BJ (cell line): Measurements from ENCODE around the gene MRPS5. TPM values are rescaled to one million over a fixed set of nuclear protein-coding genes. Genes with fewer than 3 reads are reported as not detected.

Experiments used
- CTCF ChIA-PET: fragments of 350-600 bp; formaldehyde crosslinking; extraction: SDS; loops from one replicate; lab custom pipeline; 2021; ENCODE audit warnings: antibody characterized with exemption, inconsistent platforms; lab: Yijun Ruan, JAX
- POLR2A ChIA-PET: fragments of 300-600 bp; sonication (Branson Sonifier 250); formaldehyde crosslinking; extraction: SDS; loops from one replicate; lab custom pipeline; 2021; ENCODE audit warnings: antibody characterized with exemption; lab: Charles Lee
- DNase-seq: peaks from one replicate; pipeline ENCODE4 v3.0.0-alpha.2; 2011; ENCODE audit warnings: low read depth
- H3K27me3 ChIP-seq: 2 replicates; pipeline ENCODE4 v1.6.0; 2011; ENCODE audit warnings: low read length; ENCODE audit not compliant: control insufficient read depth, insufficient read depth
- H3K36me3 ChIP-seq: 2 replicates; pipeline ENCODE4 v1.5.1; 2011; ENCODE audit warnings: low read length; ENCODE audit not compliant: control insufficient read depth, insufficient read depth
- H3K4me3 ChIP-seq: 2 replicates; pipeline ENCODE4 v1.5.1; 2011; ENCODE audit warnings: low read depth, mild to moderate bottlenecking, control low read depth, low read length
- polyA plus RNA-seq: library from polyadenylated mRNA; depleted of rRNA; stranded (reverse); fragments of >200 nt; gene quantifications from 2 replicates; pipeline ENCODE4 v1.2.3, GENCODE V29; 2011
- TF ChIP-seq, protein P1 (sequence below): IDR thresholded peaks from 2 replicates; pipeline ENCODE4 v1.5.1; 2011; ENCODE audit warnings: low read depth, mild to moderate bottlenecking, control low read depth, inconsistent platforms, low read length, moderate library complexity; ENCODE audit not compliant: insufficient read depth

The MRPS5 gene
- polyA plus RNA-seq, 1 experiment: 38.3 TPM

DNA sequence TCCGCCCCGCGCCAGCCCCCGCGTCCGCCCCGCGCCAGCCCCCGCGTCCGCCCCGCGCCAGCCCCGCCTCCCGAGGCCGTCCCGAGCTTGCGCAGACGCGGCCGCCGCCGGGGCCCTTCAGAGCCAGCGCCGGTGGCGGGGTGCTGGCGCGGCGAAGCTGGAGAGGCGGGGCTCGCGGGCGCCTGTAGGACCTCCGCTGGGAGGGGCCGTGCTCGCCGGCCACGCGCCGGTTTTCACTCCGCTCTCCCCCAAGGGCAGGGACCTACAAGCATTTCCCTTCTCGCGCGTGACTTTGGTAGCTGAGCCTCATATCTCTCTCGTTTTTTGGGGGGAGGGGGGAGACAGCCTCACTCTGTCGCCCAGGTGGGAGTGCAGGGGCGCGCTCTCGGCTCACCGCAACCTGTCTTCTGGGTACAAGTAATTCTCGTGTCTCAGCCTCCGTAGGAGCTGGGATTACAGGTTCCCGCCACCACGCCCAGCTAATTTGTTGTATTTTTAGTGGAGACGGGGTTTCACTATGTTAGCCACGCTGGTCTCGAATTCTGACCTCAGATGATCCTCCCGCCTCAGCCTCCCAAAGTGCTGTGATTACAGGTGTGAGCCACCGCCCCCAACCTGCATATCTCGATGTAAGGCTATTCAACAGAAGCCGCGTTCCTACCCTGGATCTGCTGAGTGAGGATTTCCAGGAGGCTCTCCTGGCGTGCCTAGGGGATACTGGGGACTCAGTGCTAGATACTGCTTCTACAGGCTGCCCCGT, 38.3 kb upstream of the MRPS5 start, which contains the start of gene ZNF514:
ZNF514 (minus strand) TSS at position 159 of the 760 bp plus-strand sequence. CDS start 6,595 bp downstream, outside the sequence.
- H3K27me3 ChIP-seq: no peaks in the 10 kb centered on the region
- ChIA-PET POLR2A (no interaction called here), CTCF (interaction anchor here (0.9 to 1.1 kb wide), 2 partner anchors 38 to 42 kb away, joined by 3 to 4 read pairs; partner anchors contain the start of gene MRPS5)
- peak within 1 kb of the TSS; percentile 75 for H3K4me3 ChIP-seq
- no peak for DNase-seq
- TF ChIP-seq, protein P1, sequence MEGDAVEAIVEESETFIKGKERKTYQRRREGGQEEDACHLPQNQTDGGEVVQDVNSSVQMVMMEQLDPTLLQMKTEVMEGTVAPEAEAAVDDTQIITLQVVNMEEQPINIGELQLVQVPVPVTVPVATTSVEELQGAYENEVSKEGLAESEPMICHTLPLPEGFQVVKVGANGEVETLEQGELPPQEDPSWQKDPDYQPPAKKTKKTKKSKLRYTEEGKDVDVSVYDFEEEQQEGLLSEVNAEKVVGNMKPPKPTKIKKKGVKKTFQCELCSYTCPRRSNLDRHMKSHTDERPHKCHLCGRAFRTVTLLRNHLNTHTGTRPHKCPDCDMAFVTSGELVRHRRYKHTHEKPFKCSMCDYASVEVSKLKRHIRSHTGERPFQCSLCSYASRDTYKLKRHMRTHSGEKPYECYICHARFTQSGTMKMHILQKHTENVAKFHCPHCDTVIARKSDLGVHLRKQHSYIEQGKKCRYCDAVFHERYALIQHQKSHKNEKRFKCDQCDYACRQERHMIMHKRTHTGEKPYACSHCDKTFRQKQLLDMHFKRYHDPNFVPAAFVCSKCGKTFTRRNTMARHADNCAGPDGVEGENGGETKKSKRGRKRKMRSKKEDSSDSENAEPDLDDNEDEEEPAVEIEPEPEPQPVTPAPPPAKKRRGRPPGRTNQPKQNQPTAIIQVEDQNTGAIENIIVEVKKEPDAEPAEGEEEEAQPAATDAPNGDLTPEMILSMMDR: no peak
- peaks cover 8% of the 10 kb centered on the region for H3K36me3 ChIP-seq

DNA sequence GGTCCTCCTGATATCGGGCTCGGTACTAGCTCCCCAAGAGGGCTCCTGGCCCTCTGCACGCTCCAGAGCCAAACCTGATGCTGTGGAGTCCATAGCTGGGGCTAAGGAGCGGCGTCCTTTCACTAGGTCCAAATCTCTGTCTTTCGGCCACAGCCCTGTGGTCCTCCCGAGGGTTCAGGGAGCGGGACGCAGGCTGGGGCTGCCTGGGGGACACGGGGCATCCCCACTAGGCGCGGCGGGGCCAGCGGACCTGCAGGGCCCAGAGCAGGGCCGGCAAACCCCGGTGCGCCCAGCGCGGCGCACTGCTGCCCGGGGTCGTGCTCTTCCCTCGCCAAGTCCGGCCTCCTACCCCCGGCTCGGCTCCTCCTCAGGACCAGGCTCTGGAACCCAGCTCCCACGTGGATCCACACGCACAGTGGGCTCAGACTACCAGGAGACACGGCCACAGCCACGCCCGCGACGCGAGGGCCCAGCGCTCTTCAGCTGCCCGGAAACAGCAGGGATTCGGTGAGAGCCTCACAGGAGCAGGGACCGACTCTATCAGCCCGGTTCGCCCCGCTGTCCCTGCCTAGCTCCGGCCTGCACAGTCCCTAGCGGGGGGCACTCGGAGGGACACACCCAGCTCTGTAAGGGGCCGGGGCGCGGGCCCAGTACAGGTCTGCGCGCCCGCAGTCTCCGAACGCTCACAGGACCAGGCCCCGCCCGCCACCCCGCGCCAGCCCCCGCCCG, 37.4 kb upstream of the MRPS5 start:
- Histone ChIP-seq H3K27me3 (no peaks in the 10 kb centered on the region), H3K36me3 (peaks cover 12% of the 10 kb centered on the region), H3K4me3 (peak overlapping the region; percentile 75)
- POLR2A ChIA-PET: no interaction called here
- CTCF ChIA-PET: interaction anchor here (0.9 to 1.1 kb wide), 2 partner anchors 38 to 41 kb away, joined by 3 to 4 read pairs; partner anchors contain the start of gene MRPS5
- TF ChIP-seq, protein P1: no peak
- no peak for DNase-seq

DNA sequence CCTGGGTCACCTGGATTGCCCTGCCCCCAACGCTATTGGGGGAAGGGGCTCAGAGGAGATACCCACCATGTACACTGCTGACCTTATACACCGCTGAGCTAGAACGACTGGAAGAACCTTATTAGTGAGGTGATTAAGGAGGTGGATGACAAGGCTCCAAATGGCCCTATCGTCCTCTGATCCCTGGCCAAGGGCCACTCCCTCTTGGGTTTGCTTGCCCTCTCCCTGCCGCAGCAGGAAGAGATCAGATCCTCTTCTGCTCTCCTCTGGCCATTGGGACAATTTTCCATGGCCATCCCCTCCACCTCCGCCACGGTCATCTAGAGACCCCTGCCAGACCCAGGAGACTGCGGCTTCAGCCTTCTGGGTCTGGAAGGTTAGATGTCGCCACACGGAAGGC, 36.8 kb upstream of the MRPS5 start:
- CTCF ChIA-PET: interaction anchor here (1.1 kb wide), 1 partner anchor 41 kb away, joined by 3 read pairs; no protein-coding TSS in a partner anchor
- no peak for DNase-seq
- peak overlapping the region; percentile 75 for H3K4me3 ChIP-seq
- H3K27me3 ChIP-seq: no peaks in the 10 kb centered on the region
- TF ChIP-seq, protein P1: no peak
- H3K36me3 ChIP-seq: peaks cover 13% of the 10 kb centered on the region
- POLR2A ChIA-PET: no interaction called here

DNA sequence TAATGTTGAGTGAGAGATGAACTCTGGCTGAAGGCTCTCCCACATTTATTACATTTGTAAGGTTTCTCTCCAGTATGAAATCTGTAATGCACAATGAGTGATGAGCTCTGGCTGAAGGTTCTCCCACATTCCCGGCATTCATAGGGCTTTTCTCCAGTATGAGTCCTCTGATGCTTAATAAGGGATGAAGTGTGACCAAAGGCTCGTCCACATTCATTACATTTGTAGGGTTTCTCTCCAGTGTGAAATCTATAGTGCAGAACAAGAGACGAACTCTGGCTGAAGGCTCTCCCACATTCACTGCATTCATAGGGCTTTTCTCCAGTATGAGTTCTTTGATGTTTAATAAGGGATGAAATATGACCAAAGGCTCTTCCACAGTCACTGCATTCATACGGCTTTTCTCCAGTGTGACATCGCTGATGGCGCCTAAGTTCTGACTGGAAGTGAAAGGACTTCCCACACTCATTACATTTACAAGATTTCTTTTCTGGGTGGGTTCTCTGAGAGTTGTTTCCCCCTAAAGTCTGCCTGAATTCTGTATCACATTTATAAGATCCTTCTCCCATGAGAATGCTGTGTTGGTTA, 27.9 kb upstream of the MRPS5 start:
- no peak for DNase-seq
- POLR2A ChIA-PET: no interaction called here
- Histone ChIP-seq H3K36me3 (peaks cover 28% of the 10 kb centered on the region), H3K27me3 (no peaks in the 10 kb centered on the region), H3K4me3 (no peak overlapping the region)
- TF ChIP-seq, protein P1: no peak
- CTCF ChIA-PET: no interaction called here

DNA sequence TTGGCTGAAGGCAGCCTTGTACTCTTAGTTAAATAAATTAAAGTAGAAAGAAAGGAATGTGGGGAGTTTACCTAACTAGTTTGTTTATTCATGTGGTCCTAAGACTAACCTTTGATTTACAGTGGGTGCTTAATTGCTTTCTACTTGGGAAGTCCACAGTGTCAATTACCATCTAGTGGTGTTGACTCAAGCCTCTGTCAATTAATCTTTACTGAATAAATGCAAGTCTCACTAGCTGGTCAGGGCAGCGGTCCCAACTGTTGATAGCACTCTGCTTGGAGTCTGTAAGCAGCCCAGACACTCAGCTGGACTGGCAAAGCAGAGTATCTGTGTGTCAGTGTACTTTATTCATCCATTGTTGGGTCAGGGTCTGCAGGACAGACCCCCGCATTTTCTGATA, 22.2 kb upstream of the MRPS5 start:
- TF ChIP-seq, protein P1: no peak
- ChIA-PET CTCF (no interaction called here), POLR2A (no interaction called here)
- Histone ChIP-seq H3K4me3 (no peak overlapping the region), H3K27me3 (no peaks in the 10 kb centered on the region), H3K36me3 (peaks cover 2% of the 10 kb centered on the region)
- no peak for DNase-seq
